RWPE2 (cell line): ENCODE measurements around the gene DNLZ.

Experiments used
- ATAC-seq: fragments of 200-7000 bp; cut with Tn5 transposase; 3 replicates; pipeline ENCODE4 v1.9.1; 2021; ENCODE audit warnings: low read depth
- DNase-seq: peaks from one replicate; pipeline ENCODE4 v3.0.0-alpha.2; 2020; ENCODE audit warnings: low spot score
- H3K27ac ChIP-seq: fragments of 450-650 bp; 2 replicates; pipeline ENCODE4 v1.5.1; 2017; ENCODE audit warnings: mild to moderate bottlenecking; ENCODE audit not compliant: poor library complexity, severe bottlenecking
- H3K27me3 ChIP-seq: fragments of 250-450 bp; sonication (Bioruptor Pico); 2 replicates; pipeline ENCODE4 v1.5.1; 2021; ENCODE audit warnings: mild to moderate bottlenecking, moderate library complexity; ENCODE audit not compliant: insufficient read depth, poor library complexity, severe bottlenecking
- H3K36me3 ChIP-seq: fragments of 250-450 bp; sonication (Bioruptor Pico); 2 replicates; pipeline ENCODE4 v1.5.1; 2020; ENCODE audit warnings: low read depth, mild to moderate bottlenecking, moderate library complexity
- H3K4me1 ChIP-seq: fragments of 250-450 bp; sonication (Bioruptor Pico); 2 replicates; pipeline ENCODE4 v1.5.1; 2021; ENCODE audit warnings: mild to moderate bottlenecking, moderate library complexity; ENCODE audit not compliant: insufficient read depth, poor library complexity, severe bottlenecking
- H3K4me3 ChIP-seq: fragments of 250-450 bp; sonication (Bioruptor Pico); 2 replicates; pipeline ENCODE4 v1.5.1; 2021; ENCODE audit warnings: mild to moderate bottlenecking, moderate library complexity; ENCODE audit not compliant: severe bottlenecking
- H3K9me3 ChIP-seq: fragments of 250-450 bp; sonication (Bioruptor Pico); 2 replicates; pipeline ENCODE4 v1.5.1; 2021; ENCODE audit warnings: mild to moderate bottlenecking, moderate library complexity; ENCODE audit not compliant: severe bottlenecking
- CTCF ChIP-seq: fragments of 450-650 bp; IDR thresholded peaks from one replicate; pipeline ENCODE4 v1.5.1; 2017; ENCODE audit warnings: mild to moderate bottlenecking, moderate library complexity; ENCODE audit not compliant: poor library complexity, severe bottlenecking

DNLZ gene

GRCh38 chr9:136386018-136386417, 22.5 kb upstream of the DNLZ start:
- no peaks in the 10 kb centered on the region for H3K4me1 ChIP-seq
- DNase-seq (no peak), ATAC-seq (no peak)
- no peak for TF ChIP-seq CTCF
- no peaks in the 10 kb centered on the region for H3K27me3 ChIP-seq
- no peak overlapping the region for H3K4me3 ChIP-seq
- H3K36me3 ChIP-seq = peaks cover 68% of the 10 kb centered on the region
- H3K9me3 ChIP-seq = no peaks in the 10 kb centered on the region
- H3K27ac ChIP-seq = no peak overlapping the region

DNA sequence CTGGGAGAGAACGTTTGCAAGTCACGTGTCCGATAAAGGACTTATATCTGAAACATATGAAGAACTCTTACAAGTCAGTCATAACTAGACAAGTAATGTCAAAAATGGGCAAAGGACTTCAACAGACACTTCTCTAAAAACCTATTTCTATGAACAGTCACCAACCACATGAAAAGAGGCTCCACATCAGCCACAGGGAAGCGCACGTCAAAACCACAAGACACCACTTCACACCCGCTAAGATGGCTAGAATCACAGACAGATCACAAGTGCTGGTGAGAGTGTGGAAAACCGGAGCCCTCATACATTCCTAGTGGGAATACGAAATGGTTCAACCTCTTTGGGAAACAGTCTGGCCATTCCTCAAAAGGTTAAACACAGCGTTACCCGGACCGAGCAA, 21.5 kb upstream of the DNLZ start:
- TF ChIP-seq CTCF = no peak
- H3K9me3 ChIP-seq = no peaks in the 10 kb centered on the region
- DNase-seq (no peak), ATAC-seq (no peak)
- no peaks in the 10 kb centered on the region for H3K4me1 ChIP-seq
- H3K27ac ChIP-seq = no peak overlapping the region
- H3K36me3 ChIP-seq = peaks cover 63% of the 10 kb centered on the region
- H3K27me3 ChIP-seq = no peaks in the 10 kb centered on the region
- no peak overlapping the region for H3K4me3 ChIP-seq

- no peaks in the 10 kb centered on the region for H3K27me3 ChIP-seq
- H3K4me3 ChIP-seq = no peak overlapping the region
- H3K27ac ChIP-seq = no peak overlapping the region
- no peak for ATAC-seq
- TF ChIP-seq CTCF = no peak
- no peak for DNase-seq
- no peaks in the 10 kb centered on the region for H3K9me3 ChIP-seq
- H3K36me3 ChIP-seq = peaks cover 48% of the 10 kb centered on the region
- no peaks in the 10 kb centered on the region for H3K4me1 ChIP-seq
Measured at GRCh38 chr9:136383436-136383835, 19.9 kb upstream of the DNLZ start.

GRCh38 chr9:136381966-136382513, 18.5 kb upstream of the DNLZ start:
- DNase-seq = no peak
- H3K36me3 ChIP-seq = peaks cover 34% of the 10 kb centered on the region
- H3K27me3 ChIP-seq = no peaks in the 10 kb centered on the region
- no peaks in the 10 kb centered on the region for H3K4me1 ChIP-seq
- no peaks in the 10 kb centered on the region for H3K9me3 ChIP-seq
- H3K27ac ChIP-seq = no peak overlapping the region
- H3K4me3 ChIP-seq = no peak overlapping the region
- ATAC-seq = no peak
- TF ChIP-seq CTCF = no peak

DNA sequence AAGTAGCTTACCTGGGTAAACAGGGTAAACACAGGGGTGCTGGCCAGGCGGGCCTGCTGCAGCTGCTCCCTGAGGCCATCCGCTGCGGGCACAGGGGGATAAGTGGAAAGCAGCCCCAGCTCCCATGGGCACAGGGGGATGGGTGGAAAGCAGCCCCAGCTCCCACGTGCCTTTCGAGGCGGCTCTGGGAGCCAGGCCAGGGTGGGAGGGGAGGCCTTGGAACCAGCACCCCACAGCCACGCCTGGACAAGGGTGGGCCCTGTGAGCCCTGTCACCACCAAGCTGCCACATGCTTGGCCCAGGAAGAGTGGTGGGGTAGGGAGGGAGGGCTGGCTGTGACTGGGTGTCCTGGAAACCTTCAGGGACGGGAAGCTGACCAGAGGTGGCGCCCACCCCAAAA, 17.8 kb upstream of the DNLZ start:
- no peak for DNase-seq
- Histone ChIP-seq H3K27ac (no peak overlapping the region), H3K9me3 (no peaks in the 10 kb centered on the region), H3K4me1 (no peaks in the 10 kb centered on the region), H3K27me3 (no peaks in the 10 kb centered on the region), H3K36me3 (peaks cover 27% of the 10 kb centered on the region; the same call in 1 of the 2 replicates), H3K4me3 (no peak overlapping the region)
- no peak for TF ChIP-seq CTCF
- ATAC-seq = no peak
